GM12873 (cell line): ENCODE data around the gene ZNF423.

Source experiments
- CTCF ChIP-seq: IDR thresholded peaks from 2 replicates; pipeline ENCODE4 v1.5.1; 2012; ENCODE audit warnings: low read depth, mild to moderate bottlenecking, moderate library complexity, low read length, control low read depth; ENCODE audit not compliant: insufficient read depth; ENCODE audit errors: missing control alignments

ZNF423 gene

GRCh38 chr16:49755313-49755620 lies 100.6 kb downstream of the ZNF423 start:
- TF ChIP-seq CTCF = peak; percentile 32

- TF ChIP-seq CTCF = no peak
Observed at GRCh38 chr16:49754495-49755312, 101.2 kb downstream of the ZNF423 start.

- no peak for TF ChIP-seq CTCF
Observed at GRCh38 chr16:49750341-49751000, 105.4 kb downstream of the ZNF423 start.

GRCh38 chr16:49749816-49750215 lies 106.1 kb downstream of the ZNF423 start:
- no peak for TF ChIP-seq CTCF

GRCh38 chr16:49748322-49748721 lies 107.6 kb downstream of the ZNF423 start:
- TF ChIP-seq CTCF = no peak

- TF ChIP-seq CTCF = no peak
Observed at GRCh38 chr16:49747654-49748053, 108.3 kb downstream of the ZNF423 start.

GRCh38 chr16:49746545-49746944 lies 109.4 kb downstream of the ZNF423 start:
- TF ChIP-seq CTCF = no peak
